HCT116 (cell line): ENCODE data around the gene PUM1. TPM values are rescaled to one million over a fixed set of nuclear protein-coding genes. Genes with fewer than 3 reads are reported as not detected.

ENCODE experiments used
- ATAC-seq: fragments of 200-7000 bp; cut with Tn5 transposase; 2 replicates; pipeline ENCODE4 v1.9.1; 2020; ENCODE audit warnings: mild to moderate bottlenecking, moderate library complexity
- BruUV-seq: library from RNA; stranded (reverse); fragments of 400-500 nt; replicated peaks from 2 replicates; lab custom pipeline; 2021; lab: Mats Ljungman, UMichigan
- CTCF ChIA-PET: fragments of 300-600 bp; sonication (Branson Sonifier 250); formaldehyde crosslinking; loops from one replicate; lab custom pipeline; 2021; ENCODE audit warnings: antibody characterized with exemption; lab: Charles Lee
- POLR2A ChIA-PET: fragments of 300-600, 350-600 bp; sonication (Branson Sonifier 250); formaldehyde crosslinking; loops from one replicate; lab custom pipeline; 2021; ENCODE audit warnings: antibody characterized with exemption; lab: Charles Lee
- RAD21 ChIA-PET, 2 experiments: fragments of 300-600 bp; sonication (Branson Sonifier 250); formaldehyde crosslinking; loops; one replicate each; lab custom pipeline; 2023; ENCODE audit warnings: low total read pairs in 2 of 2; ENCODE audit not compliant: uncharacterized antibody in 2 of 2, unreplicated experiment in 2 of 2, low non-redundant PET in 1 of 2; lab: Charles Lee
- DNase-seq: peaks from one replicate; pipeline ENCODE4 v3.0.0-alpha.2; 2010; ENCODE audit warnings: low read depth, low spot score
- H2AFZ ChIP-seq: fragments of 200-600 bp; shearing (Covaris generic), sonication (generic); 2 replicates; pipeline ENCODE4 v1.6.1; 2017; ENCODE audit warnings: low read depth, mixed run types, mixed read lengths, antibody characterized with exemption, low read length; ENCODE audit not compliant: poor library complexity, severe bottlenecking
- H3K27ac ChIP-seq: 2 replicates; pipeline ENCODE4 v1.5.1; 2012; ENCODE audit warnings: low read depth, low read length
- H3K27me3 ChIP-seq: fragments of 200-600 bp; sonication (generic); 2 replicates; pipeline ENCODE4 v1.6.1; 2016; ENCODE audit warnings: mixed run types, low read length, mixed read lengths; ENCODE audit not compliant: insufficient read depth
- H3K36me3 ChIP-seq, 2 experiments: fragments of 200-500 bp in 1 of 2; fragments of 200-600 bp in 1 of 2; sonication (Bioruptor generic) in 1 of 2; sonication (generic) in 1 of 2; 2 replicates each; pipeline versions ENCODE4 v1.5.1 to v1.6.1; 2014 to 2016; ENCODE audit warnings: low read length in 2 of 2, inconsistent platforms in 1 of 2, mixed read lengths in 1 of 2, mixed run types in 1 of 2; ENCODE audit not compliant: insufficient read depth in 2 of 2, control insufficient read depth in 1 of 2
- H3K4me1 ChIP-seq, 2 experiments: fragments of 200-600 bp in 1 of 2; sonication (generic) in 1 of 2; 2 replicates each; pipeline versions ENCODE4 v1.5.1 to v1.6.1; 2012 to 2017; ENCODE audit warnings: low read length in 2 of 2, inconsistent platforms in 1 of 2, mild to moderate bottlenecking in 1 of 2, mixed read lengths in 1 of 2, mixed run types in 1 of 2, moderate library complexity in 1 of 2; ENCODE audit not compliant: insufficient read depth in 2 of 2, control insufficient read depth in 1 of 2
- H3K4me2 ChIP-seq: fragments of 200-600 bp; sonication (generic); 2 replicates; pipeline ENCODE4 v1.6.1; 2017; ENCODE audit warnings: mixed run types, low read length, mixed read lengths
- H3K4me3 ChIP-seq, 2 experiments: fragments of 200-600 bp in 1 of 2; sonication (generic) in 1 of 2; replicated peaks in 1 of 2; 2 replicates each; pipeline ENCODE4 v1.5.1; 2011 to 2016; ENCODE audit warnings: low read length in 2 of 2, control low read depth in 1 of 2, low read depth in 1 of 2, mild to moderate bottlenecking in 1 of 2, mixed read lengths in 1 of 2, mixed run types in 1 of 2
- H3K79me2 ChIP-seq: fragments of 200-600 bp; sonication (generic); 2 replicates; pipeline ENCODE4 v1.6.1; 2017; ENCODE audit warnings: mild to moderate bottlenecking, mixed run types, low read length, moderate library complexity, mixed read lengths; ENCODE audit not compliant: insufficient read depth
- H3K9ac ChIP-seq: fragments of 200-600 bp; sonication (generic); 2 replicates; pipeline ENCODE4 v1.6.1; 2016; ENCODE audit warnings: low read length, mixed read lengths
- H3K9me2 ChIP-seq: fragments of 200-600 bp; sonication (generic), shearing (Covaris generic); 2 replicates; pipeline ENCODE4 v1.6.1; 2017; ENCODE audit warnings: mixed run types, mild to moderate bottlenecking, moderate library complexity; ENCODE audit not compliant: insufficient read depth
- H3K9me3 ChIP-seq, 2 experiments: fragments of 200-500 bp in 1 of 2; fragments of 200-600 bp in 1 of 2; sonication (Bioruptor generic) in 1 of 2; sonication (generic) in 1 of 2; 2 replicates each; pipeline ENCODE4 v1.6.1; 2014 to 2017; ENCODE audit warnings: low read length in 2 of 2, mixed read lengths in 2 of 2, inconsistent platforms in 1 of 2, low read depth in 1 of 2, mild to moderate bottlenecking in 1 of 2, mixed run types in 1 of 2, moderate library complexity in 1 of 2; ENCODE audit not compliant: control insufficient read depth in 1 of 2, insufficient read depth in 1 of 2
- H4K20me1 ChIP-seq: fragments of 200-600 bp; sonication (generic), shearing (Covaris generic); 2 replicates; pipeline ENCODE4 v1.6.1; 2017; ENCODE audit warnings: mixed run types, mild to moderate bottlenecking, moderate library complexity; ENCODE audit not compliant: insufficient read depth
- CEBPB ChIP-seq: IDR thresholded peaks from 2 replicates; pipeline ENCODE4 v1.6.1; 2012; ENCODE audit warnings: low read depth
- CTCF ChIP-seq, 3 experiments: fragments of 200-600 bp in 1 of 3; sonication (generic) in 1 of 3; IDR thresholded peaks in 2 of 3; conservative IDR thresholded peaks in 1 of 3; 2 replicates each; pipeline ENCODE4 v1.5.1; 2012 to 2017; ENCODE audit warnings: low read depth in 2 of 3, low read length in 2 of 3, antibody characterized with exemption in 1 of 3, borderline replicate concordance in 1 of 3, control low read depth in 1 of 3, mild to moderate bottlenecking in 1 of 3, mixed read lengths in 1 of 3, mixed run types in 1 of 3, moderate library complexity in 1 of 3; ENCODE audit not compliant: insufficient read depth in 1 of 3
- EGR1 ChIP-seq: IDR thresholded peaks from 2 replicates; pipeline ENCODE4 v1.6.1; 2012; ENCODE audit warnings: low read depth
- ELF1 ChIP-seq: IDR thresholded peaks from 2 replicates; pipeline ENCODE4 v1.6.1; 2012; ENCODE audit warnings: low read depth, borderline replicate concordance
- EZH2 ChIP-seq: fragments of 200-600 bp; sonication (generic); IDR thresholded peaks from 2 replicates; pipeline ENCODE4 v1.6.1; 2017; ENCODE audit warnings: antibody characterized with exemption, mixed run types
- JUND ChIP-seq: IDR thresholded peaks from 2 replicates; pipeline ENCODE4 v1.6.1; 2012
- POLR2A ChIP-seq: IDR thresholded peaks from 2 replicates; pipeline ENCODE4 v1.7.0; 2011; ENCODE audit warnings: borderline replicate concordance; ENCODE audit not compliant: insufficient read depth, insufficient read length; ENCODE audit errors: extremely low read depth
- POLR2AphosphoS5 ChIP-seq: IDR thresholded peaks from 2 replicates; pipeline ENCODE4 v1.6.1; 2011; ENCODE audit warnings: mild to moderate bottlenecking, low read depth, low read length, moderate library complexity
- SIN3A ChIP-seq: IDR thresholded peaks from 2 replicates; pipeline ENCODE4 v1.6.1; 2012; ENCODE audit warnings: low read depth
- SP1 ChIP-seq: IDR thresholded peaks from 2 replicates; pipeline ENCODE4 v1.6.1; 2012; ENCODE audit warnings: low read depth
- ZFX ChIP-seq: fragments of 450-650 bp; IDR thresholded peaks from 2 replicates; pipeline ENCODE4 v1.6.1; 2017
- intact Hi-C: fragments of 100-400 bp; cut with micrococcal nuclease; formaldehyde crosslinking; loops from 2 replicates; pipeline ENCODE4 v1.10.0; 2022
- total RNA-seq: library from RNA; stranded (reverse); gene quantifications from one replicate; pipeline ENCODE4 v1.2.1, GENCODE V29; 2021; ENCODE audit not compliant: unreplicated experiment
- TF ChIP-seq, protein P1 (sequence below): IDR thresholded peaks from 2 replicates; pipeline ENCODE4 v1.6.1; 2011; ENCODE audit warnings: mild to moderate bottlenecking, low read length, moderate library complexity; ENCODE audit not compliant: insufficient replicate concordance; ENCODE audit errors: extremely low read depth

Gene PUM1
- total RNA-seq, 1 experiment from 2014 or later = 113 TPM

DNA sequence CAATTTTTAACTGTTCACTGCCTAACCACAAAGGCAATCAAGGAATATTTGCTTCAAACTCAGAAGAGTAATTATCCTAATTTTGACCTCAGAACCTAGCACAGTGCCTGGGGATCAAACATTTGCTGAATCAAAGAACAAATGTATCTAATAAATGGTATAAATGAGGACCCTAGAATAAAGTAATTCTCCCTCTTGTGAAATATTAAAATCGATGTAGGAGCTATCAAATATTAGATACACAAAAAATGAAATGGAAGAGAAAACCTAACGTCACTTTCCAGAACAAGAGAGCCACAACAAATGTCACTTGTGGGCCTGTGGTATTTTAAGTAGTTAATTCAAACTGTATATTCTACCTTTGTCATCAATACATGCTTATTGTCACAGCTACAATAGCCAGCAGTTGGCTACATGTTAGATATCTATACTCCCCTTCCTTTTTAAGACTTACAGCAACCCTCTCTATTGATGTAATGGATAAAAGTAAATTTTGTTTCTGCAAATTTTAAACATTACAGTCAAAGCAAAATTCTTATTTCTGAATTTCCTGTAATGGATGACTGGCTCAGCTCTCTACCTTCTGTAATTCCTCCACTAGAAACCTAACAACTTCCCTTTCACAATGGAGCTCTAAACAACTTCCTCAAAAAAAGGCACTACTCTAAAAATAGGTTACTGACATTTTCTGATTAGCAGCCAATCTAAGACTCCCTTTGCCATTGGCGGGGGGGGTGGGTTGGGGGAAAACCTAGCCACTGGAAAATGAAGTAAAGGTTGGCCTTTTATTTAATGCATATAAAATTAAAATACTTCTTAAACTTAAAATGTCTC is 37.6 kb downstream of the PUM1 start (continued):
- no peak for TF ChIP-seq CTCF (IDR thresholded peaks at IDR 0.05 in 2 of 3, conservative IDR thresholded peaks at IDR 0.05 in 1 of 3; ENCODE audit: borderline replicate concordance in 1 of 3, insufficient read depth in 1 of 3, low read depth in 2 of 3, low read length in 2 of 3)

GRCh38 chr1:31022259-31022658 is 43.3 kb downstream of the PUM1 start:
- H3K27ac ChIP-seq = no peak overlapping the region
- no peaks in the 10 kb centered on the region for H3K27me3 ChIP-seq
- intact Hi-C loops = no loop called here
- ChIA-PET RAD21 (no interaction called here), POLR2A (no interaction called here), CTCF (no interaction called here)
- no peak overlapping the region for H3K4me3 ChIP-seq
- H3K36me3 ChIP-seq = peaks cover under 1 to 5% of the 10 kb centered on the region in 2 experiments; a peak in 2 of 4 replicates
- ATAC-seq = no peak
- no peaks in the 10 kb centered on the region for H3K9me3 ChIP-seq
- BruUV-seq = no TSS peak
- no peak overlapping the region for H3K4me2 ChIP-seq
- peaks cover 59% of the 10 kb centered on the region for H4K20me1 ChIP-seq
- no peak overlapping the region for H3K9ac ChIP-seq
- no peaks in the 10 kb centered on the region for H3K9me2 ChIP-seq
- peaks cover 100% of the 10 kb centered on the region for H3K79me2 ChIP-seq
- no peak overlapping the region for H2AFZ ChIP-seq
- no peak for DNase-seq
- peaks cover 0 to 6% of the 10 kb centered on the region in 2 experiments; a peak in 1 of 4 replicates for H3K4me1 ChIP-seq
- TF ChIP-seq, protein P1, sequence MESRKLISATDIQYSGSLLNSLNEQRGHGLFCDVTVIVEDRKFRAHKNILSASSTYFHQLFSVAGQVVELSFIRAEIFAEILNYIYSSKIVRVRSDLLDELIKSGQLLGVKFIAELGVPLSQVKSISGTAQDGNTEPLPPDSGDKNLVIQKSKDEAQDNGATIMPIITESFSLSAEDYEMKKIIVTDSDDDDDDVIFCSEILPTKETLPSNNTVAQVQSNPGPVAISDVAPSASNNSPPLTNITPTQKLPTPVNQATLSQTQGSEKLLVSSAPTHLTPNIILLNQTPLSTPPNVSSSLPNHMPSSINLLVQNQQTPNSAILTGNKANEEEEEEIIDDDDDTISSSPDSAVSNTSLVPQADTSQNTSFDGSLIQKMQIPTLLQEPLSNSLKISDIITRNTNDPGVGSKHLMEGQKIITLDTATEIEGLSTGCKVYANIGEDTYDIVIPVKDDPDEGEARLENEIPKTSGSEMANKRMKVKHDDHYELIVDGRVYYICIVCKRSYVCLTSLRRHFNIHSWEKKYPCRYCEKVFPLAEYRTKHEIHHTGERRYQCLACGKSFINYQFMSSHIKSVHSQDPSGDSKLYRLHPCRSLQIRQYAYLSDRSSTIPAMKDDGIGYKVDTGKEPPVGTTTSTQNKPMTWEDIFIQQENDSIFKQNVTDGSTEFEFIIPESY = no peak
- no peak for TF ChIP-seq POLR2AphosphoS5
- TF ChIP-seq CTCF (IDR thresholded peaks at IDR 0.05 in 2 of 3, conservative IDR thresholded peaks at IDR 0.05 in 1 of 3; ENCODE audit: borderline replicate concordance in 1 of 3, insufficient read depth in 1 of 3, low read depth in 2 of 3, low read length in 2 of 3) = no peak
- TF ChIP-seq ZFX = no peak
- no peak for TF ChIP-seq POLR2A
- TF ChIP-seq EGR1 = no peak
- no peak for TF ChIP-seq SP1
- TF ChIP-seq SIN3A = no peak
- TF ChIP-seq CEBPB = no peak
- TF ChIP-seq EZH2 = no peak
- TF ChIP-seq JUND = no peak
- no peak for TF ChIP-seq ELF1
- TF ChIP-seq, all 23 proteins: peak for 0
